Fibroblast of lung (primary cell): ENCODE data around the gene BCL2L11.

Source experiments
- CTCF ChIP-seq, 2 donors: IDR thresholded peaks in 1 of 2; conservative IDR thresholded peaks in 1 of 2; 1 replicate in 1 of 2; 2 replicates in 1 of 2; pipeline ENCODE4 v1.5.1; 2011 to 2012; ENCODE audit warnings: low read length in 2 of 2, control low read depth in 1 of 2, inconsistent platforms in 1 of 2, low read depth in 1 of 2, mild to moderate bottlenecking in 1 of 2
- EZH2 ChIP-seq: IDR thresholded peaks from 2 replicates; pipeline ENCODE4 v1.5.1; 2012; ENCODE audit warnings: low read length, control low read depth, mild to moderate bottlenecking; ENCODE audit errors: missing control alignments

GRCh38 chr2:111208639-111209038, 87.9 kb downstream of the BCL2L11 start:
- no peak for TF ChIP-seq CTCF (conservative IDR thresholded peaks at IDR 0.05 in 1 of 2, IDR thresholded peaks at IDR 0.05 in 1 of 2; ENCODE audit: low read depth in 1 of 2, low read length in 2 of 2)
- TF ChIP-seq EZH2: no peak
